Skeletal muscle satellite cell (primary cell): Measurements from ENCODE around the gene ITPRIP.

Experiments
- H3K27me3 ChIP-seq: 2 replicates; pipeline ENCODE4 v1.7.0; 2013; ENCODE audit warnings: low read length; ENCODE audit not compliant: control insufficient read depth, insufficient read depth
- H3K36me3 ChIP-seq: 2 replicates; pipeline ENCODE4 v1.7.0; 2013; ENCODE audit warnings: mild to moderate bottlenecking, control low read depth, low read length; ENCODE audit not compliant: insufficient read depth
- H3K4me1 ChIP-seq: 2 replicates; pipeline ENCODE4 v1.7.0; 2013; ENCODE audit warnings: low read length; ENCODE audit not compliant: control insufficient read depth, insufficient read depth
- H3K4me2 ChIP-seq: 2 replicates; pipeline ENCODE4 v1.7.0; 2013; ENCODE audit warnings: mild to moderate bottlenecking, low read length
- H3K4me3 ChIP-seq: 2 replicates; pipeline ENCODE4 v1.7.0; 2013; ENCODE audit warnings: low read length
- H3K9ac ChIP-seq: 2 replicates; pipeline ENCODE4 v1.7.0; 2013; ENCODE audit warnings: mild to moderate bottlenecking, low read depth, low read length, moderate library complexity
- H3K9me3 ChIP-seq: replicated peaks from 2 replicates; pipeline ENCODE4 v1.7.0; 2013; ENCODE audit warnings: mild to moderate bottlenecking, control low read depth, low read length

ITPRIP gene

DNA sequence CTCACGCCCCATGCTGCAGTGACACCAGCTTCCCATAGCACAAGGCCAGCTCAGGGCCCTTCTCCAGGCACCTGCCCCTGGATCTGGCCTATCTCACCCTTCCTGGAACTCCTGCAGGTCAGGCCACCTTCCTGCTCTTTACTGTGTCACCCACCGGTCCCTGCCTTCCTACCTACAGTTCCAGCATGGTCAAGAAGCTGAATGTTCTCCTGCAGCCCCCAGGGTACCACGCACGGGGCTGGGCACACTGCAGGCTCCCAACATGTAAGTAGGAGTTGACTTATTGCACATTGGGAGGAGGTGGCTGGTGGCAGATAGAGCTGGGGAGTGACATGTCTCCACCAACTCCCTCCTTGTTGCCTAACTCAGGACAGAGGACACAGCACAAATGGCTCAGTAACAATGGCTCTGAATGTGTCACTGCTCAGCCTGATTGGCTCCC lies 14.5 kb downstream of the ITPRIP start:
- H3K36me3 ChIP-seq: peaks cover 45% of the 10 kb centered on the region
- no peak overlapping the region for H3K4me2 ChIP-seq
- peaks cover 74% of the 10 kb centered on the region for H3K4me1 ChIP-seq
- H3K27me3 ChIP-seq: no peaks in the 10 kb centered on the region
- H3K4me3 ChIP-seq: no peak overlapping the region
- H3K9me3 ChIP-seq: no peaks in the 10 kb centered on the region
- no peak overlapping the region for H3K9ac ChIP-seq

DNA sequence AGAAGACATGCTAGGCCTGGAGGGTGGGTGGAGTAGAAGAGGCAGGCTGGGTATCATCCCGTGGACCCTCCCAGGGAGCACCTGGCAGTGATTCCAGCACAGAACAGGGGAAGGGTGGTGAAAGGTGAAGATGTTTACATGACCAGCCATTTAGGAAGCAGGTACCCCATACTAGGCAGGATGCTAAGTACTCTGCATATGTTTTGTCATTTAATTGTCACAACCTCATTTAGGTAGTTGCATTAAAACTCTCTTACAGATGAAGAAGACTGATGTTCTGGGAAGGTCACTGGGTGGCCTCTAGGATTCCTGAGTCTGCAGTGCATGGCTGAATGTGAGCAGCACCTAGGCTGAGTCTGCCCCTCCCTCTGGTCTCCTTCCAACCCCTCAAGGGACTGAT lies 15.2 kb downstream of the ITPRIP start:
- Histone ChIP-seq H3K36me3 (peaks cover 52% of the 10 kb centered on the region), H3K4me2 (no peak overlapping the region), H3K27me3 (no peaks in the 10 kb centered on the region), H3K9ac (peak overlapping the region; percentile 30), H3K4me3 (no peak overlapping the region), H3K4me1 (peaks cover 74% of the 10 kb centered on the region), H3K9me3 (no peaks in the 10 kb centered on the region)

DNA sequence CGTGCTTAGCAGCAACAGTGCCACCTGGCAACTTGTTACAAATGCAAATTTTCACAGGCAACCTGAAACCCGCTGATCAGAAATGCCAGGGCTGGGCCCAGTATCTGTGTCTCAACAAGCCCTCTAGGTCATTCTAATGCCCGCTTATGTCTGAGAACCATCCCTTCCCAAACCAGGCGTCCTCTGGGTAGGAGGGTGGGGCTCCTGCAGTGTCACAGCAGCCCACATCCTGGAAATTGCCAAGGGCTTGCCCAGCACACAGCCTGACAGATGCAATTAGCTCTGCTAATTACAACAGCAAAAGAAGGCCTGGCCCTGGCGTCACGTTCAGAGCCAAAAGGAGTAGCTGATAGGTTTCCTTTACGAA lies 15.9 kb downstream of the ITPRIP start:
- H3K4me2 ChIP-seq: no peak overlapping the region
- H3K9ac ChIP-seq: peak overlapping the region; percentile 30
- H3K4me3 ChIP-seq: no peak overlapping the region
- no peaks in the 10 kb centered on the region for H3K9me3 ChIP-seq
- no peaks in the 10 kb centered on the region for H3K27me3 ChIP-seq
- H3K36me3 ChIP-seq: peaks cover 52% of the 10 kb centered on the region
- H3K4me1 ChIP-seq: peaks cover 74% of the 10 kb centered on the region

GRCh38 chr10:104321725-104322415 lies 16.4 kb downstream of the ITPRIP start:
- Histone ChIP-seq H3K4me1 (peaks cover 74% of the 10 kb centered on the region), H3K4me3 (no peak overlapping the region), H3K27me3 (no peaks in the 10 kb centered on the region), H3K9me3 (no peaks in the 10 kb centered on the region), H3K9ac (no peak overlapping the region), H3K36me3 (peaks cover 49% of the 10 kb centered on the region), H3K4me2 (no peak overlapping the region)

- Histone ChIP-seq H3K9me3 (no peaks in the 10 kb centered on the region), H3K27me3 (no peaks in the 10 kb centered on the region), H3K4me2 (no peak overlapping the region), H3K4me3 (no peak overlapping the region), H3K4me1 (peaks cover 74% of the 10 kb centered on the region), H3K9ac (no peak overlapping the region), H3K36me3 (peaks cover 46% of the 10 kb centered on the region)
Measured at GRCh38 chr10:104321226-104321625, 17.0 kb downstream of the ITPRIP start.

GRCh38 chr10:104318810-104319741 lies 19.2 kb downstream of the ITPRIP start:
- Histone ChIP-seq H3K27me3 (no peaks in the 10 kb centered on the region), H3K9ac (peak overlapping the region; percentile 38), H3K4me2 (peak overlapping the region; percentile 27), H3K4me1 (peaks cover 67% of the 10 kb centered on the region), H3K4me3 (peak overlapping the region; percentile 28), H3K36me3 (peaks cover 51% of the 10 kb centered on the region), H3K9me3 (no peaks in the 10 kb centered on the region)

DNA sequence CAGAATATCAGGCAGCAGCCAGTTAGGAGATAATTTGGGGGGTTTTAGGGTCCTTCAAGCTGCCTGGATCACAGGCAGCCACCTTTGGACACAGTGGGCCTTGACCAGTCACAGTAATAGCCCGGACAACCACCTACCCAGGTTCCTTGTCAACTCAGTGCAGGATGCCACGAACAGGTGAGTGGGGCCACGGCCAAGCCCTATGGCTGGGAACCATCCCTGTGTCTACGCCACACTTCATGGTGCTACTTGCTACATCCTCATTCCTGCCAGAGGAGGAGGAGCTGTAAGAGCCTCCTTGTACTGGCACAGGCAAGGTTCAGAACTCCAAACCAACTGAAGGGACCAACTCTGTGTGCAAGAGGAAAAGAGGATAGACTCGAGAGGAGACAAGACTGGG lies 19.9 kb downstream of the ITPRIP start:
- Histone ChIP-seq H3K4me1 (peaks cover 62% of the 10 kb centered on the region), H3K9me3 (no peaks in the 10 kb centered on the region), H3K36me3 (peaks cover 52% of the 10 kb centered on the region), H3K9ac (no peak overlapping the region), H3K4me2 (no peak overlapping the region), H3K4me3 (no peak overlapping the region), H3K27me3 (no peaks in the 10 kb centered on the region)

- H3K9me3 ChIP-seq: no peaks in the 10 kb centered on the region
- peak overlapping the region; percentile 68 for H3K4me2 ChIP-seq
- peaks cover 58% of the 10 kb centered on the region for H3K36me3 ChIP-seq
- H3K9ac ChIP-seq: peak overlapping the region; percentile 39
- peaks cover 56% of the 10 kb centered on the region for H3K4me1 ChIP-seq
- H3K4me3 ChIP-seq: peak overlapping the region; percentile 47
- no peaks in the 10 kb centered on the region for H3K27me3 ChIP-seq
Measured at GRCh38 chr10:104317726-104318299, 20.5 kb downstream of the ITPRIP start.

DNA sequence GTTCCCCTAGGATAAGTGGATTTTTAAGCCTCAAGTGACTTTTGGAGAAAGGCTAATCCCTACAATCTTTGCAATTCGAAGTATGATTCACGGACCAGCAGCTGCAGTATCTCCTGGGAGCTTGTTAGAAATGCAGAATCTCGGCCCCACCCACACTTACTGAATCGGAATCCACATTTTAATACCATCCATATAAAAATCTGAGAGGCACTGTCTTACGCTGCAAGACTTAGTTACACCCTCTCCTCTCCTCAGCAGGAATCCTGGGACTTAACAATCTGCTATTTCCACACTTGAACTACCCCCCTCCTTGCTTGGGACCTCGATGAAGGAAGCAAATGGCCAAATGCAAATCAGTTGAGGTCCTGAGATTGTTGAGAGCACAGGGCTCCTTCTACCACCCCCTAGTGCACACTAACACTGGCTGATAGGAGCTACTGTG lies 21.0 kb downstream of the ITPRIP start:
- Histone ChIP-seq H3K4me2 (peak overlapping the region; percentile 68), H3K36me3 (peaks cover 62% of the 10 kb centered on the region), H3K4me1 (peaks cover 51% of the 10 kb centered on the region), H3K27me3 (no peaks in the 10 kb centered on the region), H3K9me3 (no peaks in the 10 kb centered on the region), H3K4me3 (peak overlapping the region; percentile 47), H3K9ac (peak overlapping the region; percentile 60)

GRCh38 chr10:104316321-104317099 lies 21.8 kb downstream of the ITPRIP start:
- no peaks in the 10 kb centered on the region for H3K9me3 ChIP-seq
- peaks cover 44% of the 10 kb centered on the region for H3K4me1 ChIP-seq
- peak overlapping the region; percentile 60 for H3K9ac ChIP-seq
- H3K36me3 ChIP-seq: peaks cover 61% of the 10 kb centered on the region
- H3K4me2 ChIP-seq: peak overlapping the region; percentile 68
- H3K27me3 ChIP-seq: no peaks in the 10 kb centered on the region
- H3K4me3 ChIP-seq: peak overlapping the region; percentile 17

DNA sequence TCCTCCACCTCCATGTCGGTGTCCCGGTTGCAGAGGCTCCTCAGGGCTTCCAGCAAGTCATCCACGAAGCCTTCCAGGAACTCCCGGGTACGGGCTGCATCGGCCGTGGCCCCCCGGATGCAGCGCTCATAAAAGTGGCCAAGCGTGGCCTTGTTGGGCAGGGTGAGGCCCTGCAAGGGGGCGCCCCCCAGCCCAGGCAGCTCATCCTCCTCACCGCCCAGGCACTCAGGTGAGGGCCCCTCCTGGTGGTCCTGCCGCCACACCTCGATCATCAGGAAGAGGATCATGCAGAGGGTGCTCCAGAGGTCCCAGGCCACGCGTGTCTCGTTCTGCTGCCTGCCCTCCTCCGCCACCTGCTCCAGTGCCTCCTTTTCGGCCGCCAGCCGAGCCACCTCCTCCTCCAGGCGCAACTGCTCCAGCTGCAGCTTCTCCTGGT lies 22.8 kb downstream of the ITPRIP start:
- no peak overlapping the region for H3K9ac ChIP-seq
- no peaks in the 10 kb centered on the region for H3K27me3 ChIP-seq
- no peak overlapping the region for H3K4me2 ChIP-seq
- no peaks in the 10 kb centered on the region for H3K9me3 ChIP-seq
- peaks cover 54% of the 10 kb centered on the region for H3K4me1 ChIP-seq
- no peak overlapping the region for H3K4me3 ChIP-seq
- peaks cover 71% of the 10 kb centered on the region for H3K36me3 ChIP-seq
